Liver (tissue), 9 donors: ENCODE results near the gene SYTL3. TPM values are rescaled to one million over a fixed set of nuclear protein-coding genes. Genes with fewer than 3 reads are reported as not detected.

Experiments used
- DNase-seq: peaks from one replicate; pipeline ENCODE4 v3.0.0-alpha.2; 2017; ENCODE audit warnings: low spot score
- H3K27ac ChIP-seq, 2 donors: one replicate each; pipeline ENCODE4 v1.7.0; 2013; ENCODE audit warnings: inconsistent platforms in 2 of 2, low read length in 2 of 2, control low read depth in 1 of 2, low read depth in 1 of 2, mild to moderate bottlenecking in 1 of 2
- H3K27me3 ChIP-seq, 4 donors: one replicate each; pipeline versions ENCODE4 v1.6.1 to v1.7.0; 2013; ENCODE audit warnings: low read length in 3 of 4, inconsistent platforms in 1 of 4, mild to moderate bottlenecking in 1 of 4, moderate library complexity in 1 of 4; ENCODE audit not compliant: control insufficient read depth in 4 of 4, insufficient read depth in 4 of 4
- H3K36me3 ChIP-seq, 4 donors: one replicate each; pipeline versions ENCODE4 v1.6.1 to v1.7.0; 2013; ENCODE audit warnings: low read length in 3 of 4, mild to moderate bottlenecking in 3 of 4, low read depth in 1 of 4, moderate library complexity in 1 of 4; ENCODE audit not compliant: control insufficient read depth in 4 of 4, insufficient read depth in 3 of 4
- H3K4me1 ChIP-seq, 4 donors: one replicate each; pipeline versions ENCODE4 v1.6.1 to v1.7.0; 2013; ENCODE audit warnings: low read length in 3 of 4, mild to moderate bottlenecking in 3 of 4, moderate library complexity in 1 of 4; ENCODE audit not compliant: control insufficient read depth in 4 of 4, insufficient read depth in 4 of 4
- H3K4me3 ChIP-seq, 3 donors: one replicate each; pipeline versions ENCODE4 v1.6.1 to v1.7.0; 2013; ENCODE audit warnings: low read length in 3 of 3, control low read depth in 1 of 3, low read depth in 1 of 3, mild to moderate bottlenecking in 1 of 3
- H3K9ac ChIP-seq, 2 donors: one replicate each; pipeline ENCODE4 v1.7.0; 2013; ENCODE audit warnings: low read length in 2 of 2, mild to moderate bottlenecking in 2 of 2, moderate library complexity in 2 of 2, control low read depth in 1 of 2, low read depth in 1 of 2
- H3K9me3 ChIP-seq, 4 donors: one replicate each; pipeline versions ENCODE4 v1.6.1 to v1.7.0; 2013; ENCODE audit warnings: low read length in 3 of 4; ENCODE audit not compliant: control insufficient read depth in 4 of 4
- CTCF ChIP-seq: fragments of 150-350 bp; IDR thresholded peaks from 2 replicates; pipeline ENCODE4 v1.5.1; 2017; ENCODE audit warnings: improper control_type of control experiment, low read depth, low read length; ENCODE audit not compliant: missing input control
- EGR1 ChIP-seq, 2 donors: IDR thresholded peaks; 2 replicates each; pipeline ENCODE4 v1.6.1; 2016 to 2018; ENCODE audit warnings: antibody characterized with exemption in 2 of 2, low read depth in 2 of 2
- FOXA1 ChIP-seq: IDR thresholded peaks from 2 replicates; pipeline ENCODE4 v1.6.1; 2016; ENCODE audit warnings: antibody characterized with exemption
- FOXA2 ChIP-seq: IDR thresholded peaks from 2 replicates; pipeline ENCODE4 v1.6.1; 2016; ENCODE audit warnings: antibody characterized with exemption
- GABPA ChIP-seq, 2 donors: IDR thresholded peaks in 1 of 2; conservative IDR thresholded peaks in 1 of 2; 2 replicates each; pipeline ENCODE4 v1.6.1; 2016; ENCODE audit warnings: antibody characterized with exemption in 2 of 2, mild to moderate bottlenecking in 1 of 2, moderate library complexity in 1 of 2
- HNF4G ChIP-seq: IDR thresholded peaks from 2 replicates; pipeline ENCODE4 v1.6.1; 2016; ENCODE audit warnings: antibody characterized with exemption
- JUND ChIP-seq, 2 donors: IDR thresholded peaks; 2 replicates each; pipeline ENCODE4 v1.6.1; 2016; ENCODE audit warnings: antibody characterized with exemption in 2 of 2
- NR2F2 ChIP-seq: IDR thresholded peaks from 2 replicates; pipeline ENCODE4 v1.6.1; 2016; ENCODE audit warnings: antibody characterized with exemption
- RAD21 ChIP-seq, 2 donors: IDR thresholded peaks; 2 replicates each; pipeline ENCODE4 v1.6.1; 2016; ENCODE audit warnings: antibody characterized with exemption in 2 of 2, mild to moderate bottlenecking in 2 of 2
- REST ChIP-seq: IDR thresholded peaks from 2 replicates; pipeline ENCODE4 v1.6.1; 2016; ENCODE audit warnings: antibody characterized with exemption, mild to moderate bottlenecking
- RXRA ChIP-seq, 2 donors: IDR thresholded peaks; 2 replicates each; pipeline ENCODE4 v1.6.1; 2017 to 2018; ENCODE audit warnings: antibody characterized with exemption in 2 of 2, mild to moderate bottlenecking in 1 of 2
- SP1 ChIP-seq: IDR thresholded peaks from 2 replicates; pipeline ENCODE4 v1.6.1; 2018; ENCODE audit warnings: antibody characterized with exemption, mild to moderate bottlenecking
- TAF1 ChIP-seq: conservative IDR thresholded peaks from 2 replicates; pipeline ENCODE4 v1.6.1; 2016; ENCODE audit warnings: antibody characterized with exemption, mild to moderate bottlenecking
- YY1 ChIP-seq: IDR thresholded peaks from 2 replicates; pipeline ENCODE4 v1.6.1; 2016; ENCODE audit warnings: antibody characterized with exemption, mild to moderate bottlenecking
- ZBTB33 ChIP-seq: IDR thresholded peaks from 2 replicates; pipeline ENCODE4 v1.6.1; 2016; ENCODE audit warnings: antibody characterized with exemption
- WGBS: extraction: QIAGEN DNeasy Blood & Tissue Kit; methylation state at CpG from one replicate; pipeline ENCODE4 v1.1.7; 2013; 5-methylcytosine and 5-hydroxymethylcytosine counted together
- polyA plus RNA-seq, 2 donors: library from polyadenylated mRNA; stranded (reverse) in 1 of 2; unstranded in 1 of 2; fragments of 200-250 nt in 1 of 2; fragments of >200 nt in 1 of 2; fragmentation: Nextera tagmentation in 1 of 2; extraction: Ambion mirVana in 1 of 2; gene quantifications; one replicate each; pipeline versions ENCODE4 v1.2.1 to v1.2.3, GENCODE V29; 2013 to 2015
- total RNA-seq, 2 donors: library from RNA; depleted of rRNA; stranded (reverse); fragments of >200 nt; gene quantifications; one replicate each; pipeline ENCODE4 v1.2.3, GENCODE V29; 2014
- TF ChIP-seq, protein P1 (sequence below): IDR thresholded peaks from 2 replicates; pipeline ENCODE4 v1.6.1; 2016; ENCODE audit warnings: antibody characterized with exemption
- TF ChIP-seq, protein P2 (sequence below): IDR thresholded peaks from 2 replicates; pipeline ENCODE4 v1.6.1; 2016; ENCODE audit warnings: antibody characterized with exemption
- donor health status: healthy.
- donor health status: healthy.
- donor health status: healthy.
- donor health status: healthy.
- donor health status: healthy.

Gene SYTL3
- total and polyA plus RNA-seq, 4 donors, result 0.28 to 1.7 (median 0.51) TPM

- 69% methylated on average over 11 of the region's 11 CpGs for WGBS
- H3K4me3 ChIP-seq, result no peak overlapping the region
- peak overlapping the region in 1 of 2 donors; percentile 24 for H3K9ac ChIP-seq
- no peaks in the 10 kb centered on the region for H3K27me3 ChIP-seq
- no peak overlapping the region for H3K27ac ChIP-seq
- DNase-seq, result no peak
- H3K4me1 ChIP-seq, result no peaks in the 10 kb centered on the region
- no peaks in the 10 kb centered on the region for H3K9me3 ChIP-seq
- TF ChIP-seq, protein P1, sequence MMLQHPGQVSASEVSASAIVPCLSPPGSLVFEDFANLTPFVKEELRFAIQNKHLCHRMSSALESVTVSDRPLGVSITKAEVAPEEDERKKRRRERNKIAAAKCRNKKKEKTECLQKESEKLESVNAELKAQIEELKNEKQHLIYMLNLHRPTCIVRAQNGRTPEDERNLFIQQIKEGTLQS, result no peak
- TF ChIP-seq CTCF (no peak), SP1 (no peak), NR2F2 (no peak), TAF1 (no peak), EGR1 (IDR thresholded peaks at IDR 0.05; ENCODE audit: low read depth in 2 of 2) (no peak), RXRA (IDR thresholded peaks at IDR 0.05) (no peak), HNF4G (no peak)
- peaks cover 5 to 62% (median 55%) of the 10 kb centered on the region in 4 donors for H3K36me3 ChIP-seq
Observed at GRCh38 chr6:158780988-158781691, 131.3 kb downstream of the SYTL3 start.

DNA sequence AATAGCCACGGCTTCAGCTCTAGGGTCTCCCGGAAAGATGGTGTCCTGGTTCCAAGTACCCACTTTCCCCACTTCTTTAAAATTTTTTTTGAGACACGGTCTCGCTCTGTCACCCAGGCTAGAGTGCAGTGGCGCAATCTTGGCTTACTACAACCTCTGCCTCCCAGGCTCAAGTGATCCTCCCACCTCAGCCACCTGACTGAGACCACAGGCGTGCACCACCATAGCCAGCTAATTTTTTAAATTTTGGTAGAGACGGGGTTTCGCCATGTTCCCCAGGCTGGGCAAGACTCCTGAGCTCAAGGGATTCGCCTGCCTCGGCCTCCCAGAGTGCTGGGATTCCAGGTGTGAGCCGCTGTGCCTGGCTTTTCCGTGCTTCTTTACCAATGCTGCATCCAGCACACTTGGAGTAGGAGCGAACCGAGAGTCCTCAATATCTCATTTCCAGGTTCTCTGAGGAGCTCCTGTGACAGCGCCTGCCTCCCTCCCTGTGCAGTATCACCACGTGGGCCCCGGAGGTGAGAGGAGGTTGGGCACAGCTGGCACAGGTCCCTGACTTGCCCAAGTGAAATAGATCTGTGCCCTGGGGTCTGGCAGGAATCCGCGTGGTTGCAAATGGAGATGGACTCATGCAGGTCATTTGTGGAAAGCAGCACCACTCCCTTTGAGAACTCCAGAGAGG, 132.0 kb downstream of the SYTL3 start:
- no peak overlapping the region for H3K4me3 ChIP-seq
- DNase-seq, result no peak
- 94% methylated on average over 19 of the region's 19 CpGs for WGBS
- no peak overlapping the region for H3K27ac ChIP-seq
- peaks cover 7 to 56% (median 50%) of the 10 kb centered on the region in 4 donors for H3K36me3 ChIP-seq
- H3K9ac ChIP-seq, result no peak overlapping the region
- no peaks in the 10 kb centered on the region for H3K27me3 ChIP-seq
- H3K9me3 ChIP-seq, result no peaks in the 10 kb centered on the region
- TF ChIP-seq EGR1 (IDR thresholded peaks at IDR 0.05; ENCODE audit: low read depth in 2 of 2), result no peak
- TF ChIP-seq FOXA1, result no peak
- TF ChIP-seq GABPA (IDR thresholded peaks at IDR 0.05 in 1 of 2, conservative IDR thresholded peaks at IDR 0.05 in 1 of 2), result no peak
- TF ChIP-seq YY1, result no peak
- TF ChIP-seq RXRA (IDR thresholded peaks at IDR 0.05), result no peak
- no peak for TF ChIP-seq CTCF
- TF ChIP-seq FOXA2, result no peak
- TF ChIP-seq ZBTB33, result no peak
- TF ChIP-seq SP1, result no peak
- no peak for TF ChIP-seq TAF1
- no peak for TF ChIP-seq RAD21 (IDR thresholded peaks at IDR 0.05)
- TF ChIP-seq, protein P1, result no peak
- TF ChIP-seq JUND (IDR thresholded peaks at IDR 0.05), result no peak
- TF ChIP-seq REST, result no peak
- TF ChIP-seq, protein P2, sequence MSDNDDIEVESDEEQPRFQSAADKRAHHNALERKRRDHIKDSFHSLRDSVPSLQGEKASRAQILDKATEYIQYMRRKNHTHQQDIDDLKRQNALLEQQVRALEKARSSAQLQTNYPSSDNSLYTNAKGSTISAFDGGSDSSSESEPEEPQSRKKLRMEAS, result no peak
- H3K4me1 ChIP-seq, result no peaks in the 10 kb centered on the region
